GM23338 (cell line): ENCODE results near the gene VWA7. TPM values are rescaled to one million over a fixed set of nuclear protein-coding genes. Genes with fewer than 3 reads are reported as not detected.

Source experiments
- ATAC-seq: fragments of 200-7000 bp; cut with Tn5 transposase; 3 replicates; pipeline ENCODE4 v1.9.1; 2020
- DNase-seq: peaks from one replicate; pipeline ENCODE4 v3.0.0-alpha.2; 2015; ENCODE audit warnings: low spot score
- H2AFZ ChIP-seq: fragments of 200-600 bp; sonication (generic); 2 replicates; pipeline ENCODE4 v1.8.0; 2016; ENCODE audit warnings: antibody characterized with exemption, mild to moderate bottlenecking, moderate library complexity
- H3F3A ChIP-seq: fragments of 200-600 bp; sonication (generic); replicated peaks from 2 replicates; pipeline ENCODE4 v1.8.0; 2017; ENCODE audit warnings: antibody characterized with exemption, mixed run types, low read depth
- H3K27ac ChIP-seq: fragments of 200-600 bp; sonication (generic); 2 replicates; pipeline ENCODE4 v1.6.1; 2016; ENCODE audit warnings: low read depth
- H3K27me3 ChIP-seq: fragments of 200-600 bp; sonication (generic); 2 replicates; pipeline ENCODE4 v1.8.0; 2016; ENCODE audit warnings: mild to moderate bottlenecking, mixed run types, moderate library complexity; ENCODE audit not compliant: insufficient read depth
- H3K36me3 ChIP-seq: fragments of 200-600 bp; sonication (generic); 2 replicates; pipeline ENCODE4 v1.8.0; 2016; ENCODE audit warnings: mild to moderate bottlenecking; ENCODE audit not compliant: insufficient read depth
- H3K4me1 ChIP-seq: fragments of 200-600 bp; sonication (generic); 2 replicates; pipeline ENCODE4 v1.8.0; 2016; ENCODE audit warnings: mild to moderate bottlenecking, moderate library complexity; ENCODE audit not compliant: insufficient read depth
- H3K4me2 ChIP-seq: fragments of 200-600 bp; sonication (generic); 2 replicates; pipeline ENCODE4 v1.7.1; 2017; ENCODE audit warnings: mixed run types
- H3K4me3 ChIP-seq: fragments of 200-600 bp; sonication (generic); 2 replicates; pipeline ENCODE4 v1.6.1; 2016; ENCODE audit warnings: mixed run types
- H3K79me2 ChIP-seq: fragments of 200-600 bp; sonication (generic); replicated peaks from 2 replicates; pipeline ENCODE4 v1.8.0; 2017; ENCODE audit warnings: mild to moderate bottlenecking; ENCODE audit not compliant: insufficient read depth
- H3K9me2 ChIP-seq: fragments of 200-600 bp; sonication (generic); 2 replicates; pipeline ENCODE4 v1.8.0; 2017; ENCODE audit not compliant: insufficient read depth
- H4K20me1 ChIP-seq: fragments of 200-600 bp; sonication (generic); replicated peaks from 2 replicates; pipeline ENCODE4 v1.8.0; 2017; ENCODE audit warnings: mild to moderate bottlenecking; ENCODE audit not compliant: insufficient read depth
- H3K27ac Mint-ChIP-seq: 2 replicates; pipeline ENCODE4 v1.8.0; 2020; ENCODE audit warnings: inconsistent platforms, mild to moderate bottlenecking, moderate library complexity, mixed read lengths
- H3K27me3 Mint-ChIP-seq: 3 replicates; pipeline ENCODE4 v1.8.0; 2022; ENCODE audit warnings: low read depth, mild to moderate bottlenecking, moderate library complexity, mixed read lengths, inconsistent platforms; ENCODE audit not compliant: insufficient read depth, poor library complexity
- H3K36me3 Mint-ChIP-seq: 3 replicates; pipeline ENCODE4 v1.8.0; 2021; ENCODE audit warnings: low read depth, mild to moderate bottlenecking, inconsistent platforms, moderate library complexity, mixed read lengths
- H3K4me1 Mint-ChIP-seq: 3 replicates; pipeline ENCODE4 v1.8.0; 2020; ENCODE audit warnings: mild to moderate bottlenecking, inconsistent platforms, mixed read lengths
- H3K4me3 Mint-ChIP-seq: 3 replicates; pipeline ENCODE4 v1.8.0; 2021; ENCODE audit warnings: moderate library complexity, mild to moderate bottlenecking, inconsistent platforms, mixed read lengths
- H3K9me3 Mint-ChIP-seq: 3 replicates; pipeline ENCODE4 v1.8.0; 2020; ENCODE audit warnings: moderate library complexity, mild to moderate bottlenecking, inconsistent platforms, mixed read lengths
- EZH2 ChIP-seq: fragments of 200-600 bp; sonication (generic); IDR thresholded peaks from one replicate; pipeline ENCODE4 v1.8.0; 2017; ENCODE audit warnings: antibody characterized with exemption, mild to moderate bottlenecking, low read depth; ENCODE audit not compliant: unreplicated experiment
- JUNB ChIP-seq: IDR thresholded peaks from one replicate; pipeline ENCODE4 v1.6.1; 2016; ENCODE audit warnings: antibody characterized with exemption; ENCODE audit not compliant: unreplicated experiment
- REST ChIP-seq: IDR thresholded peaks from one replicate; pipeline ENCODE4 v1.6.1; 2018; ENCODE audit warnings: antibody characterized with exemption; ENCODE audit not compliant: unreplicated experiment
- ZNF462 ChIP-seq: fragments of 250-450 bp; sonication (Bioruptor Pico); IDR thresholded peaks from 2 replicates; pipeline ENCODE4 v1.5.0; 2020; ENCODE audit warnings: mild to moderate bottlenecking, moderate library complexity
- polyA plus RNA-seq: library from polyadenylated mRNA; unstranded; fragments of >200 nt; fragmentation: Nextera tagmentation; extraction: Ambion mirVana; gene quantifications from 2 replicates; pipeline ENCODE4 v1.2.1, GENCODE V29; 2016
- total RNA-seq: library from RNA; depleted of rRNA; stranded (reverse); fragments of >200 nt; shearing (Covaris generic); gene quantifications from 2 replicates; pipeline ENCODE4 v1.2.3, GENCODE V29; 2014

The VWA7 gene
- total and polyA plus RNA-seq, 2 experiments from 2014 or later = 0.07 to 0.36 TPM

GRCh38 chr6:31778193-31778592 is 1.1 kb upstream of the VWA7 start (continued):
- TF ChIP-seq REST (no peak), JUNB (no peak)

- H3K27ac ChIP-seq = no peak overlapping the region; the same call in 1 of the 2 replicates
- ATAC-seq = no peak
- no peak overlapping the region for H3K4me3 ChIP-seq
- no peaks in the 10 kb centered on the region for H3K4me1 ChIP-seq
- H3K27me3 Mint-ChIP-seq = peaks cover 23% of the 10 kb centered on the region
- no peak overlapping the region for H3K4me2 ChIP-seq
- no peaks in the 10 kb centered on the region for H3K79me2 ChIP-seq
- H3K27me3 ChIP-seq = no peaks in the 10 kb centered on the region
- H3K36me3 ChIP-seq = no peaks in the 10 kb centered on the region
- no peak overlapping the region for H2AFZ ChIP-seq
- H3K4me3 Mint-ChIP-seq = no peak overlapping the region
- peaks cover 4% of the 10 kb centered on the region; the same call in 1 of the 2 replicates for H3F3A ChIP-seq
- peaks cover 27% of the 10 kb centered on the region for H3K36me3 Mint-ChIP-seq
- H3K4me1 Mint-ChIP-seq = no peaks in the 10 kb centered on the region
- no peak for TF ChIP-seq ZNF462
- TF ChIP-seq EZH2 = no peak
- no peaks in the 10 kb centered on the region for H3K9me2 ChIP-seq
- H4K20me1 ChIP-seq = no peaks in the 10 kb centered on the region; the same call in 1 of the 2 replicates
- DNase-seq = no peak
- no peak overlapping the region; the same call in 1 of the 2 replicates for H3K27ac Mint-ChIP-seq
- H3K9me3 Mint-ChIP-seq = no peaks in the 10 kb centered on the region
Observed at GRCh38 chr6:31777667-31778050, 531 bp upstream of the VWA7 start.
